Cardiac septum (tissue), 1 donor: ENCODE data around the gene LCN10. TPM values are rescaled to one million over a fixed set of nuclear protein-coding genes. Genes with fewer than 3 reads are reported as not detected.
"Not testable (repeated sequence)": the region's sequence is repeated elsewhere in the genome, so short reads cannot be mapped to it uniquely, and the experiment has no call there.

Experiments
- DNase-seq: peaks from one replicate; pipeline ENCODE4 v3.0.0-alpha.2; 2020; ENCODE audit warnings: low spot score
- intact Hi-C: fragments of 100-400 bp; cut with DNase I; formaldehyde crosslinking; loops from one replicate; pipeline ENCODE4 v1.14.0; 2022
- total RNA-seq: library from RNA; stranded (reverse); fragmentation: NEBNext Ultra II Directional; extraction: Animal tissue kit (Norgen Biotek cat#: 25700); gene quantifications from one replicate; pipeline ENCODE4 v1.2.1, GENCODE V29; 2021
- donor health status: DM: no; HTN: no; CAD: no.

LCN10 gene
- total RNA-seq, 1 donor from 2014 or later: 3.3 TPM

DNA sequence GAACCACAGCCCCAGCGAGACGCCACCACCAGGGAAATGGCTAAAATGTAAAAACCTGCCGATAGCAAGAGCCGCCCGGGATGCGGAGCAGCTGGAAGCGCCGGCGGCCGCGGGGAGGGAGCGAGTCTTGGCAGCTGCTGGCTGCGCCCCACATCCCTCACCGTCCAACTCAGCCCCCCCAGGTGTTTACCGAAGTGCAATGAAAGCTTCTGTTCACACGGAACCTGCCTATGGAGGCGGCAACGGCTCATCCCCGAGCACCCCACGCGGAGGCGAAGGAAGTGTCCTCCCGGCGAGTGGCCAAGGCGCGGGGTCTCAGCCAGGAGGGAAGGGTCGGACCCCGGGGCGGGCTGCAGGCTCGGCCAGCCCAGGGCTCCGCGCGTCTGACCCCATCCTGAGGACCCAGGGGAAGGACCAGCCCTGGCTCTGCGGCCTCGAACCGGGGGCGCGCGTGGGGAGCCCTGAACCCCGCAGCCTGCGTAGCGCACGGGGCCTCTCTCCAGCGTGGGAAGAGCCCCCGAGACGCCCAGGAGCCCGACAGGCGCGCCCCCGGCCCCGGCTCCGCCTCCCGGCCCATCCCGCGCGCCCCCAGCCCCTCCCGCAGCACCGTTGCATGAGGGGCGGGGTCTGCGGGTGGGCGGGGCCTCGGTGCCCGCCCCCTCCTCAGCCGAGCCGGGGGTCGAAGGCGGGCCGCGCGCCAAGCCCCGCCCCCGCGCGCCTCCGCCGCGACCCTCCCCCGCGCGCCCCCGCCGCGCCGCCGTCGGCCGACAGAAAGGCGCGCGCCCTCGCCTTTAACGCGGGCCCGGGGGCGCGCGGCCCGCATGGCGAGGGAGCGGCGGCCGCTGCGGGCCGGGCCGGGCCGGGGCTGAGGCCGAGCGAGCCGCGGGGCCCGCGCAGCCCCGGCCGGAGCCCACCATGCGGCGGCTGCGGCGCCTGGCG, 30.7 kb downstream of the LCN10 start, which contains the start of gene DIPK1B:
TSS of gene DIPK1B (plus strand) at position 822 of the 939 bp plus-strand sequence. CDS start at position 916, 94 bp downstream.
- DNase-seq: no peak
- intact Hi-C loops: no loop called here

DNA sequence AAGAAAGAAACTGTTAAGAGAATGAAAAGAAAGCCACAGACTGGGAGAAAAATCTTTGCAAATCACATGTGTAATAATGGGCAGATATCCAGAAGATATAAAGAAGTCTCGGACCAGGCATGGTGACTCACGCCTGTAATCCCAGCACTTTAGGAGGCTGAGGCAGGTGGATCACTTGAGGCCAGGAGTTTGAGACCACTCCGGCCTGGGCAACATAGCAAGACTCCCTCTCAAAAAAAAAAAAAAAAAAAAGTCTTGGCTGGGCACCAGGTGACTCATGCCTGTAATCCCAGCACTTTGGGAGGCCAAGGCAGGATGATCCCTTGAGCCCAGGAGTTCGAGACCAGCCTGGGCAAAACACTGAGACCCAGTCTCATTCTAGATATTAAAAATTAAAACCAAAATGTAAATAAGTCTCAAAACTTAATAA, 31.5 kb downstream of the LCN10 start:
- DNase-seq, intact Hi-C loops: not testable (repeated sequence)

DNA sequence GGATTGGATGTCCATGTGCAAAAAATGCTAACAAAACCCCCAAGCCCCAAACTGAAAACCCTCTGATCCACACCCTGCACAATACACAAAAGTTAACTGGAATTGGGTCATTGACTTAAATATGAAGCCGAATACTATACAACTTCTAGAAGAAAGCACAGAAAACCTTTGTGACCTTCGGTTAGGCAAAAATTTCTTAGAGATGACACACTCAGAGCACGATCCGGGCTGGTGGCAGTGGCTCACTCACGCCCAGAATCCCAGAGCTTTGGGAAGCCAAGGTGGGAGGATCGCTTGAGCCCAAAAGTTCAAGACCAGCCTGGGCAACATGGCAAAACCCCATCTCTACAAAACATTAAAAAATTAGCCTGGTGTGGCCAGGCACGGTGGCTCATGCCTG, 32.2 kb downstream of the LCN10 start:
- DNase-seq: no peak
- intact Hi-C loops: no loop called here

DNA sequence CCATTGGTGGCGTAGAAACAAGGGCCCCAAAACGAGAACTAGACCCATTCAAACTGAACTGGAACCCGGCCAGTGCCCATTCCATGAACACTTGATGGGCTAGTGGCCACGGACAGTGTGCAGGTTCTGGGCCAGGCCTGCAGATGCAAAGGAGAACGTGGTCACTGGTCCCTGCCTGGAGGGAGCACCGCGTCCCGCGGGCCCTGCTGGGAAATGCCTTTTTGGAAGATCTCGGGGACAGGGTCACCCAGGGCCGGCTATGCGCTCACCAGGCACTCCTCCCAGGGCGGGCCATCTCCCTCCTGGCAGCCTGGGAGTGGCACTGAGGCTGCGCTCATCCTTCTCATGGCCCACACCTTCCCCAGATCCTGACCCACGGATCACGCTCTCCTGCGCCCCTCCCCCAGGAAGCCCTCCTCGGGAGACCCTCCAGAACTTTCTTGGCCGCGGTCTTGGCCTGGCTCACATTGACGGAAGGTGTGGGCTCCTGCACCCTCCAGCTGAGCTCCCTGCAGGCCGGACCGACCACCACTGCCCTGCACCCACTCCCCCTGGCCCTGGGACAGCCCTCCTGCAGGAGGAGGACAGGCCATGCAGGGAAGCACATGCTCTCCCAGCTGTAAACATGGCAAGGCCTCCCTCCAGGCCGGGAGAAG, 33.2 kb downstream of the LCN10 start:
- no peak for DNase-seq

DNA sequence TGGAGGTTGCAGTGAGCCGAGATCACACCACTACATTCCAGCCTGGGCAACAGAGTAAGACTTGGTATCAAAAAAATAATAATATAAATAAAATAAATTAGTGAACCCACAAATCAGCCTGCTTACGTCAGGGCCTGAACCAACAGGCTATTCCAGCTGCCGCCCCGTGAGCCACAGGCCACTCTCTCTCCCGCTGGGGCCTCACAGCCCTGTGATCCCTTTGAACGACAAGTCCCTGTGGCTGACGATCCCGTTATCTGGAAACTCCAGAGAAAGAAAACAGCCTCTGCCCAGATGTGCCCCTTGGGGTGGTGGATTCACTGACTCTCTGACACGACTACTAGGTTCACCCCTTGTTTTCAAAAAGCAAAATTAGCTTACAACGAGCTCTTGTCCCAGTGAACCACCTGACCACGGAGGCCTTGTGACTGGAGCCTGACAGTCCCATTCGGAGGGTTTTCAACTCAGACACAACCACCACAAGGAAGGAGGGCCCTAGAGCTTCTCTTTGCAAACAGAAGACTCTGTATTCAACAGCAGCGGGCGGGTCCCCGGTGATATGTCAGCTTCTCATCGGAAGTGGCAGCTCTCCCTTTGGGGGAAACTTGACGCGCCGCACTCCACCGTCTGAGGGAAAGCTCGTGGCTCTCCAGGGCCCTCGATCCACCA, 34.8 kb downstream of the LCN10 start:
- intact Hi-C loops: no loop called here
- no peak for DNase-seq

More for the DNA sequence above, 33.2 kb downstream of the LCN10 start:
- intact Hi-C loops: no loop called here

DNA sequence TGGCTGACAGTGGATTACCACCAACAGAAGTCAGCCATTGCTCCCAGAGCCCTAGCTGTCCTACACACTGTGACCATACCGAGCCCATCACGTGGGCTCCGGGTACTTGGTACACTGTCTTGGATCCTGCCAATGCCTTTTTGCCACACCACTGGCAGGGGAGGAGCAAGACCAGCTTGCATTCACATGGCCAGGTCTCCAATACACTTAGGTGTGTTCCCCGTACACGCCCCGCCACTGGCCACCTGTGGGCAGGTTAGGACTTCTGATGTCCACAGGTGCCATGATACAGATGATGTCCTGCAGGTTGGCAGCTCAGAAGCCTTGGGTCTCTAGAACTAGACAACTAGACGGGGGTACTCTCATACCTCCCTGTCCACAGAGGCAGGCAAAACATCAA, 35.7 kb downstream of the LCN10 start:
- intact Hi-C loops: no loop called here
- no peak for DNase-seq

DNA sequence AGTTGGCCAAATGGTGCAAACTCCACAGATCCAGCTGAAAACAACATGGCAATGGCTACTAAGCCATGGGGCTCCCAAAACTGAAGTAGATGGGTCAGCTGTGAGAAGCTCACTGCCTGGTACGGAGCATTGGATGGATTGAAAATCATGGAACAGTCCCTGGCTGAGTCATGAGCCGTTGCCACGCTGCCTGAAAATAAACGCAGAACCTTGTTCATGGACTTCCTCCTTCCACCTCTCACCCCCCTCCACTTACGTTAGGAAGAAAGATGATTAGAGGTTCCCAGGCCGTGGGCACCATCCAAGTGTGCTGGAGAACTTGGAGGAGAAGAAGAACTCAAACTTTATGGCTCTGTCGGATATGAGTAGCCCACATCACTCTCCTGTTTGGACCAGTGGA, 37.2 kb downstream of the LCN10 start:
- DNase-seq: no peak
- intact Hi-C loops: no loop called here

DNA sequence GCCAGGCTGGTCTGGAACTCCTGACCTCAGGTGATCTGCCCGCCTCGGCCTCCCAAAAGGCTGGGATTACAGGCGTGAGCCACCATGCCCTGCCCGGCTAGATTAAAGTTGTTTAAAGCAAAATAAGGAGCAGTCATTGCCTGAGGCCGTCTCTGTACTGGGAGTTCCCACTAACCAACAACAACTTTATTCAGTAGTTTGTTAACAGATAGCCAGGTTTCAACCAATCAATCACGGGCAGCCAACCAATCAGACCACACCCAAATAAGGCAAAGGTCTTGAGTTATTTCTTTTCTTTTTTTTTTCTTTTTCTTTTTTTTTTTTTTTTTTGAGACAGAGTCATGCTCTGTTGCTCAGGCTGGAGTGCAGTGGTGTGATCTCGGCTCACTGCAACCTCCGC, 38.0 kb downstream of the LCN10 start:
- DNase-seq, intact Hi-C loops: not testable (repeated sequence)

DNA sequence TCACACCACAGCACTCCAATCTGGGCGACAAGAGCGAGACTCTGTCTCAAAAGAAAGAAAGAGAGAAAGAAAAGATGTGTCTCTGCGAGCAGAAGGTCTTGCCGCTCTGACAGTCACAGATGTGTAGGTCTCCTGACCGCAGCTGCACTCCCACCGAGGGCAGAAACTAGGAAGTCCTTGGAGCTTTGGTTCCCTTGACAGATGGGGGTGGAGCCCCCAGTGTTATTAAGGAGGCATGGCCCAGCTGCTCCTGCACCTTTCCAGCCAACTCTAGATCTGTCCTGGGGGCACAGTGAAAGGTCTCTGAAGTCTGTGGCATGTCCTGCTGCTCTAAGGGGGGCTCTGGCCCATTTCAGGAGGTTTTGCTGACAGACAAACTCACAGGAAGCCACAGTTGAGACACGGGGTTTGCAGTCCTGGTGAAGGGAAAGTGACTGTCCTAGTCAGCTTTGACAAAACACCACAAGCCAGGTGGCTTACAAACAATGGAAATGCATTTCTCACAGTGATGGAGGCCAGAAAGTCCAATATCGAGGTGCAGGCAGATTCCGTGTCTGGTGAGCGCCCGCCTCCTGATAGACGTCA, 39.4 kb downstream of the LCN10 start:
- intact Hi-C loops: no loop called here
- DNase-seq: no peak

DNA sequence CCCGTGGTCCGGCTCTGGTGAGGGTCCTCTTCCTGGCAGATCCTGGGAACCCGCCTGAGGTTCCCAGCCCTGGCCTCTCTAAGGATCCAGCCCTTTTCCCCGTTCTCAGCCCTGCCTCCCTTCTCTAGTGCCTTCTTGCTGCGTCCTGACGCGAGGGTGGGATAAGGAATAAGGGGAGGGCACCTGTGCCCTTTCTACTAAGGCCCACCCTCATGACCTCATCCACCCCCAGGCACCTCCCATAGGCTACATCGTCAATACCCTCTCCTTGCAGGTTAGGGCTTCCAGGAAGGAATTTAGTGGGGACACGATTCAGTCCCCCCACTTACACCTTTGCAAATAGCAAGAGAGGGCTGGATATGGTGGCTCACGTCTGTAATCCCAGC, 41.1 kb downstream of the LCN10 start:
- intact Hi-C loops: no loop called here
- no peak for DNase-seq

DNA sequence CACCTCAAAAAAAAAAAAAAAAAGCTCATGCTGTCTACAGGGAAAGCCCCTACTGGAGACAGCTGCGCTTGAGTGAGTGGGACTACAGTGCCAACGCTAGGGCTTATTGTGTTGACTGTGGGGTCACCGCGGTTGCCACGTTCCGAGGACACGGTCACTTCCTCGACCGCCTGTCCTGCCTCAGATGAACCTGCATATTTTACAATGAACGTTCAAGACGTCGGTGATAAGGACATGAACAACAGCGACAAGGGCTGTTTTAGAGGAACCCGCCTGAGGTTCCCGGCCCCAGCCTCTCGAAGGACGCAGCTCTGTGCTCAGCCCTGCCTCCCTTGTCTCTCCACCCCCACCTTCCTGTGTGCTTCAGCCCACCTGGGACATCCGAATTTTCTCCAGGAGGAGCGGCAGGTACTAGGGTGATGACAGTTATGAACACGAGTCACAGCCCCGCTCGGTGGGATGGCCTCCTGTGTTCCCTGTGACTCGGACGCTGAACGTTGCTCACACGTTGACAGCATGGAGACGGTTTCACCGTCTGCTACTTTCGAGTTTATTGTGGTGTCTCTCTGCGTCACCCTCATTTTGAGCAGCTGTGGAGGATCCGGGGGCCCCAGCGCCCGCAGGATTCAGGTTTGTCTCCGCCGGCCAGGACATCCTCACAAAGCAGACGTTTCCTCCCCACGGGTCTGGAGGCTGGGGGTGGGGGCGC, 41.6 kb downstream of the LCN10 start:
- intact Hi-C loops: no loop called here
- no peak for DNase-seq

DNA sequence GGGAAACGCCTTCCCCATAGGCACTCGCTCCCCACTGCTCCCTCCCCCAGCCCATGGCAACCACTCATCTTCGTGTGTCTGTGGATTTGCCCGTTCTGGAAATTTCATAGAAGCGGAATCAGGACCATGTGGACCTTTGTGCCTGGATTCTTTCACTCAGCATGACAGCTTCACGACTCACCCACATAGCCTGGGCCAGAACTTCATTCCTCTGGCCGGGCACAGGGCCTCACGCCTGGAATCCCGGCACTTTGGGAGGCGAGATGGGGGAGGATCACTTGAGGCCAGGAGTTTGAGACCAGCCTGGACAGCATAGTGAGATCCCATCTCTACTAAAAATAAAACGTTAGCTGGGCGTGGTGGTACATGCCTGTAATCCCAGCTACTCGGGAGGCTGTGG, 42.4 kb downstream of the LCN10 start:
- DNase-seq: no peak
- intact Hi-C loops: no loop called here

DNA sequence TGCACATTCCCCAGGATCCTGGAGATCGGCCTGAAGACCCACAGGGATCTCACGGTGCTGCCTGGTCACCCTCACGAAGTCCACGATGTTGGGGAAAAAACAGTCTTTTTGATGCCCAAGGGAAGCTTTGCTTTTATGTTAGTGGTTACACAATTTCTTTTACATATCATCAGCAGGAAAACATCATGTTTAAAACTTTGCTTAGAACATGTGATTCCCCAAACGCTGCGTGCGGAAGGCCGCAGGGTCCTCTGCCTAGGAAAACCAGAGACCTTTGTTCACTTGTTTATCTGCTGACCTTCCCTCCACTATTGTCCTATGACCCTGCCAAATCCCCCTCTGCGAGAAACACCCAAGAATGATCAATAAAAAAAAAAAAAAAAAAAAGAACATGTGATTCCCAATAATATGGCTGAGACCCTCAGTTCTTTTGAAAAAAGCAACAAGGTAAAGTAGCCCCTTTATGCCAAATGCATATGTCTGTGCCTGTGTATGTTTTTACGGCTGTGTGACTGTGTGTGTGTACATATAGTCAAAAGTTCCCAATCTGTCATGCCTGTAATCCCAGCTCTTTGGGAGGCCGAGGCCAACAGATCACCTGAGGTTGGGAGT, 44.0 kb downstream of the LCN10 start:
- DNase-seq: no peak
- intact Hi-C loops: no loop called here

DNA sequence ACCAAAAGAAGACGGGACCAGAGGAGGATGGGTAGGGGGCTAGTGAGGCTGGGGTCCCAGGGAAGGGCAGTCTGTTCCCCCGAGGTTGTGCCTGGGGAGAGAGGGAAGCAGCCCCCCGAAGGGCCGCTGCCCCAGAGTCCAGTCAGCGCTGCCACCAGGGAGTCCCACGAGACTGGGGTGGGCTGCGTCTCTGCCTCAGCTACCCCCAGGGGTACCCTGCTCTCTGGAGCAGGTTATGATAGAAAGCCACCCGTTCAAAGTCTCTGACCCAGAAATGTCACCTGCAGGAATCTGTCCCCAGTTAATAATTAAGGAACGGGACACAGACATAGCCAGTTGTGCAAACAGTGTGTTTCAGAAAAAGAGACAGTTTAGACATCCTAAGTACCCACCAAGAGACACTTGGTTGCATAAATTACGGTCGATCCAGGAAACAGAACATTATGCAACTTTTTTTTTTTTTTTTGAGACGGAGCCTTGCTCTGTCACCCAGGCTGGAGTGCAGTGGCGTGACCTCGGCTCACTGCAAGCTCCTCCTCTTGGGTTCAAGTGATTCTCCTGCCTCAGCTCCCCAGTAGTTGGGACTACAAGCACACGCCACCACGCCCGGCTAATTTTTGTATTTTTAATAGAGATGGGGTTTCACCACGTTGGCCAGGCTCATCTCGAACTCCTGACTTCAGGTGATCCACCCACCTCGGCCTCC, 44.8 kb downstream of the LCN10 start:
- intact Hi-C loops: no loop called here
- no peak for DNase-seq

DNA sequence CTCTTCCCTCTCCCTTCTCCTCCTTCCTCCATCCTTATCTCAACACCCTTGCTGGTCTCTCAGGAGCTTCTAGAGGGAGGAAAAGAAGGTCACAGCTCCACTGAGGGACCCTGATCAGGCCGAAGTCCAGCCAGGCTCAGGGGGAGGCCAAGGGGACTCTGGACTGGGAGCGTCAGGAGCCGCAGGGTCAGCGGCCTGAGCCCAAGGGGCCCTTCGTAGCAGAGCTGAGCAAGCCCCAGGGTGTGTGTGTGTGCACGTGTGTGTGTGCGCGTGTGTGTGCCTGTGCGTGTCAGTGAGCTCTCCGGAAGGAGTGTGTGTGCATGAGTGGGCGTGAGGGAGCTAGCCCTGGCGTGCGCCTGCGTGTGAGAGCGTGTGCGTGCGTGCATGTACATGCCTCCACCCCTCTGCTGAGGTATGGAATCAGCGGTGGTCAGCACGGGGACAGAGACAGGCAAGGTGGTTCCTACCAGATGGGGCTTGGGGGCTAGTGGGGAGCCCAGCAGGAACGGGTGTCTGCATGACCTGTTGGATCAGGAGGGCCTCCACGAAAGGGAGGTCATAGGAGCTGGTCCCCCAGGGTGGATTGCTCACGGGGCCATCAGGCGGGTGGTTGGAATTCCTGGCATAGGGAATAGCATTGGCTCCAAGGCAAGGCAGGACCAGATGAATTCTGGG, 45.5 kb downstream of the LCN10 start:
- intact Hi-C loops: no loop called here
- DNase-seq: no peak

DNA sequence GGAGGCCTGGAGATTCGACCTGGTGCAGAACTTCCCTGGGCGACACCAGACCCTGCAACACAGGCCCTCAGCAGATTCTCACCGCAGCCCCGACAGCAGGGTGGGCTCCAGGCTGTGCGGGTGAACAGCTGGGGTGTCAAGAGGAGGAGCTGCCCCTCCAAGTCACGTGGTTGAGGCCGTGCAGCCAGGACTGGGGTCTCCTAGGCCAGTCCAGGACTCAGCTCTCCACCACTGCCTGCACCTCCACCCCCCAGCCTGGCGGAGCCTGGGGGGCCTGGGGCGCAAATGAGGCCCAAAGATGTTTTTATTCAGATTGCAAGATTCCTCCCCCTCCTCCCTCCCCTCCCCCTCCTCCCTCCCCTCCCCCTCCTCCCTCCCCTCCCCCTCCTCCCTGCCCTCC, 46.2 kb downstream of the LCN10 start:
- intact Hi-C loops: no loop called here
- no peak for DNase-seq

DNA sequence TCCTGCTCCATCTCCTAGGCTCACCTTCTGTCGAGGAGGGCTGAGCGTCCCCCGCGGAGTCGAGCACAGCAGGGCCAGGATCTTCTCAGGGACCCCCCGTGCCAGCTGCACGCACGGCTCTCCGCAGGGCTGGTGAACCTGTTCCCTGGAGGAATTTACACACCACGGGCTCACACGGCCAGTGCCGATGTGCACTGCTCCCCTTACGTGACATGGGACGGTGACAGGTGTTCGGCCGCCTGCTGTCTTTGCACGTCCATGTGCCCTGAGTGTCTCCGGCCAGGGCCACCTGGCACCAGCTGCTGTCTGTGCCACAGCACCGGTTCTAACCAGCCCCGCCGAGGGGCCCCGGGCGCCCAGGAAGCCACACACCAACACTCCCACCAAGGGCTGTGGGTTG, 46.8 kb downstream of the LCN10 start:
- no peak for DNase-seq
- intact Hi-C loops: no loop called here

DNA sequence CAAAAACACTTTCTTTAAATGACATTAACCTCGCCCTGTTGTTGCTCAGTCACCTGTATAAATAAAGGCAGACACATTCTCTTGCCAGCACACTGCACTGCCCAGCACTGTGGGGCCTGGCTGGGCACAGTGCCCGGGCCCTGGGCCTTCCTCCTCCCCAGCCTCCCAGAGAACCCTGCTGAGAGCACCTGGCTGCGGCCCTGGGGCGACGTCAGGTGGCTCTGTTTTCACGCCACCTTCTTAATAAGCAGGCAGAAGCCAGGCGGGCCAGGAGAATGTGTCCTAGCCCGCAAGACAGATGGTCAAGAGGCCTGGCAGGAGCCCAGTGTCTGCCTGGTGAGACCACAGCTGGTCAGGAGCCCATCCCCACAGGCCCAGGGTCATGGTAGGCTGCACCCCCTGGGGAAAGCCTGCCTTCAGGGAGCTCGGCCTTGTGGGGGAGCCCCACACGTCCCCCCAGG, 47.3 kb downstream of the LCN10 start:
- intact Hi-C loops: no loop called here
- no peak for DNase-seq
